Measurements from ENCODE around the gene IQSEC1. TPM values are rescaled to one million over a fixed set of nuclear protein-coding genes. Genes with fewer than 3 reads are reported as not detected.
A peak's percentile ranks its signal among the peaks of the same experiment; 100 is the strongest.

Gene IQSEC1
- total and polyA plus RNA-seq, 10 of the 15 experiments (the other 5 are each of a cell fraction or from before 2014, with no cell fraction given): 0.92 to 55.2 (median 8.5) TPM

GRCh38 chr3:13046569-13047274, 26.5 kb downstream of the IQSEC1 start (continued):
- TF ChIP-seq HDAC6 (IDR thresholded peaks at IDR 0.05; ENCODE audit: unreplicated experiment) (peak; percentile 27), TAF1 (IDR thresholded peaks at IDR 0.05; ENCODE audit: borderline replicate concordance, low read depth, low read length) (no peak), BMI1 (IDR thresholded peaks at IDR 0.05; ENCODE audit: borderline replicate concordance) (peak; percentile 57; the same call in 1 of the 2 replicates), RBBP5 (conservative IDR thresholded peaks at IDR 0.05) (no peak), SMARCA5 (IDR thresholded peaks at IDR 0.05) (0 out of 2 replicates have a peak, but pooled peaks have one; percentile 6), ATF7 (IDR thresholded peaks at IDR 0.05; ENCODE audit: low read depth) (no peak), POLR2AphosphoS5 (IDR thresholded peaks at IDR 0.05; ENCODE audit: low read length) (no peak; the same call in 1 of the 2 replicates), DPF2 (IDR thresholded peaks at IDR 0.05) (no peak), CEBPB (IDR thresholded peaks at IDR 0.05; ENCODE audit: borderline replicate concordance in 1 of 2, low read depth in 2 of 2, low read length in 2 of 2) (no peak), ZNF687 (IDR thresholded peaks at IDR 0.05) (0 out of 2 replicates have a peak, but pooled peaks have one; percentile 13), ELK1 (IDR thresholded peaks at IDR 0.05; ENCODE audit: low read depth, low read length) (peak; percentile 25; the same call in 1 of the 2 replicates), RUNX3 (IDR thresholded peaks at IDR 0.05; ENCODE audit: low read length) (no peak), KDM1A (IDR thresholded peaks at IDR 0.05; ENCODE audit: borderline replicate concordance) (no peak), E2F4 (IDR thresholded peaks at IDR 0.05; ENCODE audit: low read depth, low read length) (no peak)

Measured in GM12878 (cell line).